Prostate gland (tissue), 2 donors: ENCODE data around the gene UQCRC1. TPM values are rescaled to one million over a fixed set of nuclear protein-coding genes. Genes with fewer than 3 reads are reported as not detected.

ENCODE experiments used
- DNase-seq: peaks from one replicate; pipeline ENCODE4 v3.0.0-alpha.2; 2019; ENCODE audit warnings: low spot score
- H3K27ac ChIP-seq, 2 donors: fragments of 200-600 bp; sonication (generic); 2 replicates each; pipeline ENCODE4 v1.5.1; 2017 to 2019
- H3K27me3 ChIP-seq: fragments of 200-600 bp; sonication (generic); replicated peaks from 2 replicates; pipeline ENCODE4 v1.5.1; 2019; ENCODE audit not compliant: insufficient read depth
- H3K36me3 ChIP-seq, 2 donors: fragments of 200-600 bp; sonication (generic); 1 replicate in 1 of 2; 2 replicates in 1 of 2; pipeline versions ENCODE4 v1.5.1 to v1.8.1; 2017 to 2019
- H3K4me1 ChIP-seq: fragments of 200-600 bp; sonication (generic); replicated peaks from 2 replicates; pipeline ENCODE4 v1.5.1; 2019
- H3K4me3 ChIP-seq, 2 donors: fragments of 200-600 bp; sonication (generic); 2 replicates each; pipeline ENCODE4 v1.5.1; 2017 to 2019
- H3K9me3 ChIP-seq: fragments of 200-600 bp; sonication (generic); 2 replicates; pipeline ENCODE4 v1.5.1; 2017
- CTCF ChIP-seq, 4 experiments: fragments of 200-600 bp in 2 of 4; fragments of 450-650 bp in 2 of 4; sonication (generic) in 2 of 4; IDR thresholded peaks; 1 replicate in 3 of 4; 2 replicates in 1 of 4; pipeline ENCODE4 v1.5.1; 2016 to 2019; ENCODE audit warnings: antibody characterized with exemption in 4 of 4, mild to moderate bottlenecking in 2 of 4, moderate library complexity in 2 of 4
- POLR2A ChIP-seq: fragments of 450-650 bp; IDR thresholded peaks from one replicate; pipeline ENCODE4 v1.6.1; 2016; ENCODE audit warnings: antibody characterized with exemption, mild to moderate bottlenecking
- POLR2AphosphoS5 ChIP-seq: sonication (generic); formaldehyde crosslinking; IDR thresholded peaks from one replicate; pipeline ENCODE4 v1.6.1; 2017; ENCODE audit warnings: antibody characterized with exemption
- WGBS: methylation state at CpG from one replicate; pipeline ENCODE4 v1.1.5; 2018; 5-methylcytosine and 5-hydroxymethylcytosine counted together
- intact Hi-C: fragments of 100-400 bp; cut with DNase I; formaldehyde crosslinking; loops from one replicate; pipeline ENCODE4 v1.14.2; 2022
- total RNA-seq, 2 donors: library from RNA; depleted of rRNA; stranded (reverse); fragments of >200 nt; gene quantifications; one replicate each; pipeline ENCODE4 v1.1.0, GENCODE V29; 2016

The UQCRC1 gene
- total RNA-seq, 2 donors from 2014 or later: 239 to 251 TPM

DNA sequence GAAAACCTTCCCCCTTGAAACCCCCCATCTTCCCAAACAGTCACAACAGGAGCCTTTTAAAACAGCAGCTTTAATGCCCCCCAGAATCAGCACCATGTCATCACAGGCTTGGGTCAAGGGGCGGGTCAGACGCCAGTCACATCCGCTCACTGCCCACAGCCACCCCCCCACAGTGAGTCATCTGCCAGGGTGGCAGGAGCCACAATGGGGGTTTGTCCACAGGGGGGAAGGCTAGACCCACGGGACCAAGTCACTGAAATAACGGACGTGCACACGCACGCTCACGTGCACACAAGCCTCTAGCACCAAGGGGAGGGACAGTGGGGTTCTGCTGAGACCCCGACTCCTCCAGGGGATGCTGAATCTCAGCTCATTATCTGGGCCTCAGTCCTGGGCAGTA lies 45.4 kb downstream of the UQCRC1 start:
- intact Hi-C loops: no loop called here
- Histone ChIP-seq H3K36me3 (no peaks in the 10 kb centered on the region), H3K4me3 (no peak overlapping the region), H3K9me3 (no peaks in the 10 kb centered on the region), H3K27me3 (no peaks in the 10 kb centered on the region), H3K27ac (no peak overlapping the region), H3K4me1 (no peaks in the 10 kb centered on the region)
- WGBS: 68% methylated on average over 10 of the region's 10 CpGs
- no peak for TF ChIP-seq POLR2A
- no peak for TF ChIP-seq CTCF (IDR thresholded peaks at IDR 0.05)
- no peak for TF ChIP-seq POLR2AphosphoS5
- no peak for DNase-seq

DNA sequence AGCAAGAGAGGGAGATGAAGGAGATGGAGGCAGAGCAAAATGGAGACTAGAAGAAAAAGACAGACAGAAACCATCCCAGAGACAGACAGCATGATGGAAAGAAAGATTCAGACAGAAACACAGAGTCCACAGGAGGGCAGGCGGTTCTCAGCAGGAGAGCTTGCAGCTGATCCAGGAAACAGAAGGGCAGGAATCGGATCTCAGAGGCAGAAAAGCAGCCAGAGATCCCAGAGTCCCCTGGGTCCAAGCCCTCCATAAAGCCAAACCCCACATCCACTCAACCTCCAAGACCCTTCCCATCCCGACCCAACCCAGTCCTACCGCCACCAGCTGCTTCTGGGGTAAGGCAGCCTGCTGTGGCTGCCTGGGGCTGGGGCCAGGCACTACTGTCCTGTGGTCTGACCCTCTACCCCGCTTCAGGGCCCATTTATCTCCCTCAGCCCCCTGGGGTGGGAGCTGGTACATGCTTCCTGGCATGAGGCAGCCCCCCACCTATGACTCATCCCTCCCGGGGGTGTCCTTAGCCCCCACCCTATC lies 46.0 kb downstream of the UQCRC1 start, which contains the start of gene UCN2:
UCN2 (minus strand) TSS at position 400 of the 537 bp plus-strand sequence. CDS start 657 bp downstream, outside the sequence.
- Histone ChIP-seq H3K36me3 (no peaks in the 10 kb centered on the region), H3K27me3 (no peaks in the 10 kb centered on the region), H3K9me3 (no peaks in the 10 kb centered on the region), H3K27ac (no peak within 1 kb of the TSS), H3K4me3 (no peak within 1 kb of the TSS), H3K4me1 (no peaks in the 10 kb centered on the region)
- TF ChIP-seq CTCF (IDR thresholded peaks at IDR 0.05) (no peak), POLR2A (no peak), POLR2AphosphoS5 (no peak)
- no peak for DNase-seq
- intact Hi-C loops: no loop called here
- WGBS: 73% methylated on average over 6 of the region's 6 CpGs

- TF ChIP-seq CTCF (IDR thresholded peaks at IDR 0.05): no peak
- TF ChIP-seq POLR2AphosphoS5: no peak
- TF ChIP-seq POLR2A: no peak
- no peak for DNase-seq
- H3K27ac ChIP-seq: no peak overlapping the region
- no peaks in the 10 kb centered on the region for H3K4me1 ChIP-seq
- H3K36me3 ChIP-seq: no peaks in the 10 kb centered on the region
- intact Hi-C loops: no loop called here
- no peak overlapping the region for H3K4me3 ChIP-seq
- no peaks in the 10 kb centered on the region for H3K27me3 ChIP-seq
- H3K9me3 ChIP-seq: no peaks in the 10 kb centered on the region
- 89% methylated on average over 20 of the region's 20 CpGs for WGBS
These were observed 46.9 kb downstream of the UQCRC1 start for GRCh38 chr3:48562367-48563095.

- no peaks in the 10 kb centered on the region for H3K27me3 ChIP-seq
- WGBS: 40% methylated on average over 21 of the region's 21 CpGs
- no peak for DNase-seq
- H3K27ac ChIP-seq: peak overlapping the region; percentile 35 to 51
- H3K9me3 ChIP-seq: no peaks in the 10 kb centered on the region
- intact Hi-C loops: no loop called here
- TF ChIP-seq CTCF (IDR thresholded peaks at IDR 0.05): no peak
- no peaks in the 10 kb centered on the region for H3K36me3 ChIP-seq
- H3K4me3 ChIP-seq: no peak overlapping the region
- no peaks in the 10 kb centered on the region for H3K4me1 ChIP-seq
These were observed 48.3 kb downstream of the UQCRC1 start for GRCh38 chr3:48561045-48561736.
